A549 (cell line): ENCODE measurements around the gene C10orf90.

Experiments
- CBX2 ChIP-seq: fragments of 200-600 bp; sonication (generic); IDR thresholded peaks from 2 replicates; pipeline ENCODE4 v1.6.1; 2016; ENCODE audit warnings: low read depth, mild to moderate bottlenecking, borderline replicate concordance
- CBX8 ChIP-seq: fragments of 200-600 bp; sonication (generic); IDR thresholded peaks from 2 replicates; pipeline ENCODE4 v1.6.1; 2016
- HEYL ChIP-seq: fragments of 250-450 bp; sonication (Bioruptor Pico); IDR thresholded peaks from 2 replicates; pipeline ENCODE4 v1.8.0; 2021; ENCODE audit warnings: mild to moderate bottlenecking, moderate library complexity
- MYC ChIP-seq: IDR thresholded peaks from 2 replicates; pipeline ENCODE4 v1.6.1; 2012; ENCODE audit warnings: mild to moderate bottlenecking, inconsistent platforms, low read length, improper control_type of control experiment, borderline replicate concordance
- SMC3 ChIP-seq: fragments of >200 bp; sonication (Bioruptor Twin); formaldehyde crosslinking; IDR thresholded peaks from 3 replicates; pipeline ENCODE4 v1.6.1; 2018; ENCODE audit warnings: inconsistent platforms
- TF ChIP-seq, protein P1 (sequence below): IDR thresholded peaks from 2 replicates; pipeline ENCODE4 v1.6.1; 2012
- TF ChIP-seq, protein P2 (sequence below): fragments of >200 bp; sonication (Bioruptor Twin); formaldehyde crosslinking; IDR thresholded peaks from 3 replicates; pipeline ENCODE4 v1.5.1; 2016

GRCh38 chr10:126390324-126390723 is 280.2 kb downstream of the C10orf90 start:
- TF ChIP-seq, protein P1, sequence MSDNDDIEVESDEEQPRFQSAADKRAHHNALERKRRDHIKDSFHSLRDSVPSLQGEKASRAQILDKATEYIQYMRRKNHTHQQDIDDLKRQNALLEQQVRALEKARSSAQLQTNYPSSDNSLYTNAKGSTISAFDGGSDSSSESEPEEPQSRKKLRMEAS = no peak
- TF ChIP-seq, protein P2, sequence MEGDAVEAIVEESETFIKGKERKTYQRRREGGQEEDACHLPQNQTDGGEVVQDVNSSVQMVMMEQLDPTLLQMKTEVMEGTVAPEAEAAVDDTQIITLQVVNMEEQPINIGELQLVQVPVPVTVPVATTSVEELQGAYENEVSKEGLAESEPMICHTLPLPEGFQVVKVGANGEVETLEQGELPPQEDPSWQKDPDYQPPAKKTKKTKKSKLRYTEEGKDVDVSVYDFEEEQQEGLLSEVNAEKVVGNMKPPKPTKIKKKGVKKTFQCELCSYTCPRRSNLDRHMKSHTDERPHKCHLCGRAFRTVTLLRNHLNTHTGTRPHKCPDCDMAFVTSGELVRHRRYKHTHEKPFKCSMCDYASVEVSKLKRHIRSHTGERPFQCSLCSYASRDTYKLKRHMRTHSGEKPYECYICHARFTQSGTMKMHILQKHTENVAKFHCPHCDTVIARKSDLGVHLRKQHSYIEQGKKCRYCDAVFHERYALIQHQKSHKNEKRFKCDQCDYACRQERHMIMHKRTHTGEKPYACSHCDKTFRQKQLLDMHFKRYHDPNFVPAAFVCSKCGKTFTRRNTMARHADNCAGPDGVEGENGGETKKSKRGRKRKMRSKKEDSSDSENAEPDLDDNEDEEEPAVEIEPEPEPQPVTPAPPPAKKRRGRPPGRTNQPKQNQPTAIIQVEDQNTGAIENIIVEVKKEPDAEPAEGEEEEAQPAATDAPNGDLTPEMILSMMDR = no peak
- no peak for TF ChIP-seq CBX8
- no peak for TF ChIP-seq SMC3
- no peak for TF ChIP-seq HEYL (CRISPR knock-in tag)
- no peak for TF ChIP-seq CBX2
- no peak for TF ChIP-seq MYC
